DOHH2 (cell line): ENCODE data around the gene KCNA3.

Experiments used
- H3F3A ChIP-seq: fragments of 200-600 bp; sonication (generic), shearing (Covaris generic); 2 replicates; pipeline ENCODE4 v1.6.0; 2016; ENCODE audit warnings: antibody characterized with exemption, mild to moderate bottlenecking; ENCODE audit not compliant: control insufficient read depth, insufficient read depth
- H3K27ac ChIP-seq: fragments of 200-600 bp; sonication (generic); 2 replicates; pipeline ENCODE4 v1.5.1; 2014; ENCODE audit warnings: low read depth, mild to moderate bottlenecking, low read length, moderate library complexity
- H3K27me3 ChIP-seq: fragments of 200-600 bp; sonication (generic); 2 replicates; pipeline ENCODE4 v1.6.1; 2014; ENCODE audit warnings: mild to moderate bottlenecking, low read length, mixed read lengths; ENCODE audit not compliant: control insufficient read depth
- H3K36me3 ChIP-seq: fragments of 200-600 bp; sonication (generic); 2 replicates; pipeline ENCODE4 v1.6.1; 2014; ENCODE audit warnings: mild to moderate bottlenecking, low read length, moderate library complexity, mixed read lengths; ENCODE audit not compliant: control insufficient read depth
- H3K4me1 ChIP-seq: fragments of 200-600 bp; sonication (generic); 2 replicates; pipeline ENCODE4 v1.6.1; 2014; ENCODE audit warnings: mild to moderate bottlenecking, low read length, mixed read lengths; ENCODE audit not compliant: control insufficient read depth
- H3K4me2 ChIP-seq: fragments of 200-600 bp; sonication (generic); 2 replicates; pipeline ENCODE4 v1.6.0; 2014; ENCODE audit warnings: mild to moderate bottlenecking, low read length, moderate library complexity
- H3K4me3 ChIP-seq: fragments of 200-600 bp; sonication (generic); 2 replicates; pipeline ENCODE4 v1.5.1; 2014; ENCODE audit warnings: mild to moderate bottlenecking, low read length, mixed read lengths
- H3K79me2 ChIP-seq: fragments of 200-600 bp; sonication (generic); 2 replicates; pipeline ENCODE4 v1.6.1; 2014; ENCODE audit warnings: mild to moderate bottlenecking, low read length, mixed read lengths; ENCODE audit not compliant: control insufficient read depth
- H3K9me2 ChIP-seq: fragments of 200-600 bp; sonication (generic); replicated peaks from 2 replicates; pipeline ENCODE4 v1.6.1; 2014; ENCODE audit warnings: mild to moderate bottlenecking, low read length, mixed read lengths; ENCODE audit not compliant: control insufficient read depth
- H3K9me3 ChIP-seq: fragments of 200-600 bp; sonication (generic); 2 replicates; pipeline ENCODE4 v1.6.1; 2014; ENCODE audit warnings: antibody characterized with exemption, low read length, mixed read lengths; ENCODE audit not compliant: control insufficient read depth, insufficient read depth
- H4K20me1 ChIP-seq: fragments of 200-600 bp; sonication (generic); 2 replicates; pipeline ENCODE4 v1.6.0; 2014; ENCODE audit warnings: low read depth, mild to moderate bottlenecking, antibody characterized with exemption, low read length, moderate library complexity; ENCODE audit not compliant: control insufficient read depth, insufficient read depth
- CTCF ChIP-seq: fragments of 200-600 bp; sonication (generic); IDR thresholded peaks from one replicate; pipeline ENCODE4 v1.5.1; 2014; ENCODE audit warnings: antibody characterized with exemption, mild to moderate bottlenecking, low read depth, low read length; ENCODE audit not compliant: poor library complexity, severe bottlenecking
- EZH2phosphoT487 ChIP-seq: fragments of 200-600 bp; sonication (generic); IDR thresholded peaks from 2 replicates; pipeline ENCODE4 v1.6.1; 2017; ENCODE audit warnings: borderline replicate concordance, mild to moderate bottlenecking, antibody characterized with exemption, low read length, moderate library complexity, mixed read lengths

The KCNA3 gene

GRCh38 chr1:110713221-110713620, 38.5 kb upstream of the KCNA3 start:
- no peak for TF ChIP-seq EZH2phosphoT487
- TF ChIP-seq CTCF = no peak
- no peak overlapping the region for H3K4me2 ChIP-seq
- no peaks in the 10 kb centered on the region for H3K9me2 ChIP-seq
- no peaks in the 10 kb centered on the region for H3K27me3 ChIP-seq
- H3K9me3 ChIP-seq = no peaks in the 10 kb centered on the region
- H3K27ac ChIP-seq = no peak overlapping the region
- no peaks in the 10 kb centered on the region for H4K20me1 ChIP-seq
- H3K79me2 ChIP-seq = no peaks in the 10 kb centered on the region
- H3F3A ChIP-seq = no peaks in the 10 kb centered on the region
- peaks cover 5% of the 10 kb centered on the region for H3K4me1 ChIP-seq
- H3K4me3 ChIP-seq = no peak overlapping the region
- no peaks in the 10 kb centered on the region for H3K36me3 ChIP-seq

- Histone ChIP-seq H3K79me2 (no peaks in the 10 kb centered on the region), H3K4me1 (peaks cover 5% of the 10 kb centered on the region), H3K9me2 (no peaks in the 10 kb centered on the region), H3K4me3 (no peak overlapping the region), H3K4me2 (no peak overlapping the region), H3K9me3 (no peaks in the 10 kb centered on the region), H3K36me3 (no peaks in the 10 kb centered on the region), H3K27me3 (no peaks in the 10 kb centered on the region), H4K20me1 (no peaks in the 10 kb centered on the region), H3F3A (no peaks in the 10 kb centered on the region), H3K27ac (no peak overlapping the region)
- no peak for TF ChIP-seq EZH2phosphoT487
These were observed 35.6 kb upstream of the KCNA3 start for GRCh38 chr1:110710314-110710713.

DNA sequence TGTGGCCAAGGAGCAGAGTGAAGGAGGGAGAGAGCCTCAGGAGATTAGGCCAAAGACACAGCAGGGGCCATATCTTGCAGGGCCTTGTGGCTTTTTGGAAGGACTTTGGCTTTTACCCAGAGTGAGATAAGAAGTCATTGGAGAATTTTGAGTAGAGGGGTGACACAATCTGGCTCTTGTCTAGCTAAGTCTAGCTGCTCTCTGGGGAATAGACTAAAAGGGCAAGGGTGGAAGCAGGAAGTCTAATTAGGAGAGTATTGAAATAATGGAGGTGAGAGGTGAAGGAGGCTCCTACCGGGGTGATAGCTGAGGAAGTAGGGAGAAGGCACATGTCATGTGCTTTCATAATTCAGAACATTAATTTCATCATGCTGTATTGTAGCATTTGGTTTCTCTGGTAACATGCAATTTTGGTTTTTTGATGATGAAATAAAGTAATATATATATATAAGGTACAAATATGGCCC, 34.3 kb upstream of the KCNA3 start:
- H3K9me2 ChIP-seq = no peaks in the 10 kb centered on the region
- H3F3A ChIP-seq = no peaks in the 10 kb centered on the region
- H3K4me3 ChIP-seq = no peak overlapping the region
- TF ChIP-seq CTCF = no peak
- TF ChIP-seq EZH2phosphoT487 = no peak
- no peaks in the 10 kb centered on the region for H4K20me1 ChIP-seq
- H3K4me2 ChIP-seq = no peak overlapping the region
- no peaks in the 10 kb centered on the region for H3K36me3 ChIP-seq
- H3K9me3 ChIP-seq = no peaks in the 10 kb centered on the region
- H3K4me1 ChIP-seq = peaks cover 5% of the 10 kb centered on the region
- H3K27me3 ChIP-seq = no peaks in the 10 kb centered on the region
- no peaks in the 10 kb centered on the region for H3K79me2 ChIP-seq
- H3K27ac ChIP-seq = no peak overlapping the region

- Histone ChIP-seq H3K4me3 (no peak overlapping the region), H3K79me2 (no peaks in the 10 kb centered on the region), H3K4me2 (no peak overlapping the region), H3K9me3 (no peaks in the 10 kb centered on the region), H3K9me2 (no peaks in the 10 kb centered on the region), H3K4me1 (peaks cover 5% of the 10 kb centered on the region), H3K27ac (no peak overlapping the region), H3K27me3 (no peaks in the 10 kb centered on the region), H3F3A (no peaks in the 10 kb centered on the region), H4K20me1 (no peaks in the 10 kb centered on the region), H3K36me3 (no peaks in the 10 kb centered on the region)
- TF ChIP-seq EZH2phosphoT487 (no peak), CTCF (no peak)
These were observed 32.5 kb upstream of the KCNA3 start for GRCh38 chr1:110707232-110707631.
